Measurements from ENCODE around the gene RERE. TPM values are rescaled to one million over a fixed set of nuclear protein-coding genes. Genes with fewer than 3 reads are reported as not detected.

RERE gene
- total RNA-seq, 2 experiments from 2014 or later, result 45.8 to 57.1 TPM

DNA sequence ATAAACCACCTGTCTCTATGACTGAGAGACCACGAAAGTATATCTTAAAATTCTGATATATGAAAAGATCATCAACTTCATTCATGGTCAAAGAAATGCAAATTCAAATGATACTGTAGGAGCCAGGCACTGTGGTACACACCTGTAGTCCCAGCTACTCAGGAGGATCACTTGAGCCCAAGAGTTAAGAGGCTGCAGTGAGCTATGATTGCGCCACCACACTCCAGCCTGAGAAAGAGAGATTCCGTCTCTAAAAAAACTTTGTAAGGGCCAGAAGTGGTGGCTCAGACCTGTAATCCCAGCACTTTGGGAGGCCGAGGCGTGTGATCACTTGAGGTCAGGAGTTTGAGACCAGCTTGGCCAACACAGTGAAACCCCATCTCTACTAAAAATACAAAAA, 17.0 kb downstream of the RERE start:
- no peaks in the 10 kb centered on the region for H3K27me3 Mint-ChIP-seq
- H3K4me1 Mint-ChIP-seq (ENCODE audit: low read depth), result peaks cover 8% of the 10 kb centered on the region
- intact Hi-C loops (cut with micrococcal nuclease), result no loop called here
- ATAC-seq, result no peak
- H3K9me3 Mint-ChIP-seq, result no peaks in the 10 kb centered on the region
- no peak for DNase-seq
- H3K4me3 Mint-ChIP-seq, result no peak overlapping the region
- H3K36me3 Mint-ChIP-seq (ENCODE audit: low read depth), result peaks cover 7% of the 10 kb centered on the region
- H3K27ac Mint-ChIP-seq, result no peak overlapping the region
- TF ChIP-seq, protein P1, sequence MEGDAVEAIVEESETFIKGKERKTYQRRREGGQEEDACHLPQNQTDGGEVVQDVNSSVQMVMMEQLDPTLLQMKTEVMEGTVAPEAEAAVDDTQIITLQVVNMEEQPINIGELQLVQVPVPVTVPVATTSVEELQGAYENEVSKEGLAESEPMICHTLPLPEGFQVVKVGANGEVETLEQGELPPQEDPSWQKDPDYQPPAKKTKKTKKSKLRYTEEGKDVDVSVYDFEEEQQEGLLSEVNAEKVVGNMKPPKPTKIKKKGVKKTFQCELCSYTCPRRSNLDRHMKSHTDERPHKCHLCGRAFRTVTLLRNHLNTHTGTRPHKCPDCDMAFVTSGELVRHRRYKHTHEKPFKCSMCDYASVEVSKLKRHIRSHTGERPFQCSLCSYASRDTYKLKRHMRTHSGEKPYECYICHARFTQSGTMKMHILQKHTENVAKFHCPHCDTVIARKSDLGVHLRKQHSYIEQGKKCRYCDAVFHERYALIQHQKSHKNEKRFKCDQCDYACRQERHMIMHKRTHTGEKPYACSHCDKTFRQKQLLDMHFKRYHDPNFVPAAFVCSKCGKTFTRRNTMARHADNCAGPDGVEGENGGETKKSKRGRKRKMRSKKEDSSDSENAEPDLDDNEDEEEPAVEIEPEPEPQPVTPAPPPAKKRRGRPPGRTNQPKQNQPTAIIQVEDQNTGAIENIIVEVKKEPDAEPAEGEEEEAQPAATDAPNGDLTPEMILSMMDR (IDR thresholded peaks at IDR 0.05), result no peak
- ChIA-PET POLR2A (no interaction called here), CTCF (interaction anchor here (1.2 kb wide), 1 partner anchor 49 kb away, joined by 3 read pairs; no protein-coding TSS in a partner anchor)

DNA sequence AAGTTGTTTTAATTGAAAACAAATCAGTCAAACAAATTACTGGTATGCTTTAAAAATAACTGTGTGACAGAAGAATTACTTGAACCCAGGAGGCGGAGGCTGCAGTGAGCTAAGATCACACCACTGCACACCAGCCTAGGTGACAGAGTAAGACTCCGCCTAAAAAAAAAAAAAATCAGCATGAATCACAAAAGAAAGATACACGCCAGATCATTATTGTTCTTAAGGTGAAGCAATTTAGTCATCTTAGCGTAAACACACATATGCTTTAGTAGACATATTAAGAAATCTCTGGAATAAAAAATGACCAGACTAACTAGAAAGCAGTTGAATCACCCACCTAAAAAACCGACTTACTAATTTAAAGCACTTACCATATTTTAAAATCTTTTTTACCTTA, 20.2 kb downstream of the RERE start:
- ChIA-PET CTCF (no interaction called here), POLR2A (no interaction called here)
- DNase-seq (no peak), ATAC-seq (no peak)
- Mint-ChIP-seq H3K9me3 (no peaks in the 10 kb centered on the region), H3K36me3 (ENCODE audit: low read depth) (peaks cover 8% of the 10 kb centered on the region), H3K27me3 (no peaks in the 10 kb centered on the region), H3K4me3 (no peak overlapping the region), H3K27ac (no peak overlapping the region), H3K4me1 (ENCODE audit: low read depth) (peaks cover 6% of the 10 kb centered on the region)
- TF ChIP-seq, protein P1 (IDR thresholded peaks at IDR 0.05), result no peak
- intact Hi-C loops (cut with micrococcal nuclease), result no loop called here

DNA sequence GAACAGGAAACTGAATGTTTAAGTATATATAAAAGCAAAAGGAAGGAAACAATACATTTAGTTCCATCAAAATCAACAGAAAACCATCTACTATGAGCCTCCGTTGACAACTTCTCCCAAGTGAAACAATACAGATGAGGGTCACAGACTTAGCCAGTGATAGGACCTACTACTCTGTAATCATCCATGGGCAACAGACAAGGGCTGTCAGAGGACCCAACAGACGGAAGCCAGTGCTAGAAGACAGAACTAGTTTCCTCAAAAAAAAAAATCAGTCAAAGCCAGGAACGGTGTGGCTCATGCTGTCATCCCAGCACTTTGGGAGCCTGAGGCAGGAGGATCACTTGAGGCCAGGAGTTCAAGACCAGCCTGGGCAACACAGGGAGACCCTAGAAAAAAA, 20.6 kb downstream of the RERE start:
- ChIA-PET CTCF (no interaction called here), POLR2A (no interaction called here)
- Mint-ChIP-seq H3K4me1 (ENCODE audit: low read depth) (peaks cover 6% of the 10 kb centered on the region), H3K9me3 (no peaks in the 10 kb centered on the region), H3K27me3 (no peaks in the 10 kb centered on the region), H3K27ac (no peak overlapping the region), H3K4me3 (no peak overlapping the region), H3K36me3 (ENCODE audit: low read depth) (peaks cover 8% of the 10 kb centered on the region)
- DNase-seq (no peak), ATAC-seq (no peak)
- intact Hi-C loops (cut with micrococcal nuclease), result no loop called here
- TF ChIP-seq, protein P1 (IDR thresholded peaks at IDR 0.05), result no peak

DNA sequence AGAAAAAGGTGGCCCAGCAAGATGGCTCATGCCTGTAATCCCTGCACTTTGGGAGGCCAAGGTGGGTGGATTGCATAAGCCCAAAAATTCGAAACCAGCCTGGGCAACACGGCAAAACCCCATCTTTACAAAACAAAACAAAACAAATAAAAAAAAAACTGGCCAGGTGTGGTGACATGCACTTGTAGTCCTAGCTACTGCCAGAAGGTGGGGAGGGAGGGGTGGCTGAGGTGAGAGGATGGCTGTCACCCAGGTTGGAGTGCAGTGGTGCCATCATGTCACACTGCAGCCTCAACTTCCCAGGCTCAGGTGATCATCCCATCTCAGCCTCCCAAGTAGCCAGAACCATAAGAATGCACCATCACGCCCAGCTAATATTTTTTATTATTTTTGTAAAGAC, 22.8 kb downstream of the RERE start:
- peaks cover 6% of the 10 kb centered on the region for H3K4me1 Mint-ChIP-seq (ENCODE audit: low read depth)
- no peak overlapping the region for H3K27ac Mint-ChIP-seq
- H3K9me3 Mint-ChIP-seq, result no peaks in the 10 kb centered on the region
- POLR2A ChIA-PET, result no interaction called here
- H3K27me3 Mint-ChIP-seq, result no peaks in the 10 kb centered on the region
- intact Hi-C loops (cut with micrococcal nuclease), result no loop called here
- H3K4me3 Mint-ChIP-seq, result no peak overlapping the region
- peaks cover 8% of the 10 kb centered on the region for H3K36me3 Mint-ChIP-seq (ENCODE audit: low read depth)
- ATAC-seq (no peak), DNase-seq (peak; percentile 10)
- TF ChIP-seq, protein P1 (IDR thresholded peaks at IDR 0.05), result no peak
- CTCF ChIA-PET, result no interaction called here

DNA sequence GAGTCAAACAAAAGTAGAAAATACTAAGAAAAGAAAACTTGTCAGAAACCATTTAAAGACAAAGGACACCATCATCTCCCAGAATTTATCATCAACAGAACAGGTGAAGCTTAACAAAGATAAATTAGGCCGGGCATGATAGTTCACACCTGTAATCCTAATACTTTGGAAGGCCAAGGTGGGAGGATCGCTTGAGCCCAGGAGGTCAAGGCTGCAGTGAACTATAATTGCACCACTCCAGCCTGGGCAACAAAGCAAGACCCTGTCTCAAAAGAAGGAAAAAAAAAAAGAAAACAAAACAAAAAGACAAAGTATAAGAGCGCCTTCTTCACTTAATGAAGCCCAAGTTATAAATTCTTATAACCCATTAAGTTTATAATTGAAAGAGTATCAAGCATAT, 25.6 kb downstream of the RERE start:
- H3K9me3 Mint-ChIP-seq, result no peaks in the 10 kb centered on the region
- H3K27ac Mint-ChIP-seq, result no peak overlapping the region

More for the DNA sequence above, 25.6 kb downstream of the RERE start:
- DNase-seq (no peak), ATAC-seq (no peak)
- TF ChIP-seq, protein P1 (IDR thresholded peaks at IDR 0.05), result no peak
- CTCF ChIA-PET, result interaction anchor here (1.4 kb wide), 1 partner anchor 57 kb away, joined by 6 read pairs; no protein-coding TSS in a partner anchor
- intact Hi-C loops (cut with micrococcal nuclease), result no loop called here
- no peak overlapping the region for H3K4me3 Mint-ChIP-seq
- H3K27me3 Mint-ChIP-seq, result no peaks in the 10 kb centered on the region
- H3K36me3 Mint-ChIP-seq (ENCODE audit: low read depth), result peaks cover 4% of the 10 kb centered on the region
- POLR2A ChIA-PET, result no interaction called here
- H3K4me1 Mint-ChIP-seq (ENCODE audit: low read depth), result peaks cover 5% of the 10 kb centered on the region
